Neural progenitor cell (in vitro differentiated cells): ENCODE data around the gene GHRHR. TPM values are rescaled to one million over a fixed set of nuclear protein-coding genes. Genes with fewer than 3 reads are reported as not detected.

Experiments
- DNase-seq: peaks from one replicate; pipeline ENCODE4 v3.0.0-alpha.2; 2016; ENCODE audit warnings: low spot score
- H2AFZ ChIP-seq: fragments of 200-600 bp; sonication (generic); replicated peaks from 2 replicates; pipeline ENCODE4 v1.6.1; 2016; ENCODE audit warnings: antibody characterized with exemption
- H3F3A ChIP-seq: fragments of 200-600 bp; sonication (generic); 2 replicates; pipeline ENCODE4 v1.6.1; 2016; ENCODE audit warnings: antibody characterized with exemption, low read depth
- H3K27ac ChIP-seq: fragments of 200-600 bp; sonication (generic); 2 replicates; pipeline ENCODE4 v1.5.1; 2016; ENCODE audit warnings: mild to moderate bottlenecking
- H3K27me3 ChIP-seq: fragments of 200-600 bp; sonication (generic); 2 replicates; pipeline ENCODE4 v1.6.1; 2016; ENCODE audit warnings: mild to moderate bottlenecking, moderate library complexity
- H3K36me3 ChIP-seq: fragments of 200-600 bp; sonication (generic); 2 replicates; pipeline ENCODE4 v1.5.1; 2016
- H3K4me1 ChIP-seq: fragments of 200-600 bp; sonication (generic); 2 replicates; pipeline ENCODE4 v1.6.1; 2016; ENCODE audit warnings: mixed run types
- H3K4me2 ChIP-seq: fragments of 200-600 bp; sonication (generic); 2 replicates; pipeline ENCODE4 v1.6.1; 2016
- H3K4me3 ChIP-seq: fragments of 200-600 bp; sonication (generic); 2 replicates; pipeline ENCODE4 v1.5.1; 2016
- H3K79me2 ChIP-seq: fragments of 200-600 bp; sonication (generic); 2 replicates; pipeline ENCODE4 v1.6.1; 2016; ENCODE audit warnings: low read depth
- H3K9ac ChIP-seq: fragments of 200-600 bp; sonication (generic); 2 replicates; pipeline ENCODE4 v1.6.1; 2016
- H3K9me3 ChIP-seq: fragments of 200-600 bp; sonication (generic); 2 replicates; pipeline ENCODE4 v1.5.1; 2016; ENCODE audit warnings: low read depth
- H4K20me1 ChIP-seq: fragments of 200-600 bp; sonication (generic); 2 replicates; pipeline ENCODE4 v1.6.1; 2016; ENCODE audit warnings: low read depth
- H3K27ac Mint-ChIP-seq: 3 replicates; pipeline ENCODE4 v1.8.0; 2021; ENCODE audit warnings: mixed read lengths
- H3K27me3 Mint-ChIP-seq: 2 replicates; pipeline ENCODE4 v1.8.0; 2022; ENCODE audit warnings: low read depth, mild to moderate bottlenecking, inconsistent platforms, moderate library complexity, mixed read lengths; ENCODE audit not compliant: insufficient read depth
- H3K36me3 Mint-ChIP-seq: 3 replicates; pipeline ENCODE4 v1.8.0; 2021; ENCODE audit warnings: mixed read lengths
- H3K4me1 Mint-ChIP-seq: 3 replicates; pipeline ENCODE4 v1.8.0; 2021; ENCODE audit warnings: mixed read lengths
- H3K4me3 Mint-ChIP-seq: 3 replicates; pipeline ENCODE4 v1.8.0; 2021; ENCODE audit warnings: mild to moderate bottlenecking, moderate library complexity, mixed read lengths
- H3K9me3 Mint-ChIP-seq: 3 replicates; pipeline ENCODE4 v1.8.0; 2020; ENCODE audit warnings: mixed read lengths
- CTCF ChIP-seq: fragments of 200-600 bp; sonication (generic); IDR thresholded peaks from 2 replicates; pipeline ENCODE4 v1.5.1; 2017; ENCODE audit warnings: antibody characterized with exemption, mild to moderate bottlenecking
- EZH2 ChIP-seq: fragments of 200-600 bp; sonication (generic); IDR thresholded peaks from 2 replicates; pipeline ENCODE4 v1.6.1; 2017; ENCODE audit warnings: antibody characterized with exemption, mild to moderate bottlenecking, moderate library complexity
- EZH2phosphoT487 ChIP-seq: fragments of 200-600 bp; sonication (generic); IDR thresholded peaks from 2 replicates; pipeline ENCODE4 v1.6.1; 2017; ENCODE audit warnings: antibody characterized with exemption
- total RNA-seq: library from RNA; depleted of rRNA; stranded (reverse); fragments of >200 nt; gene quantifications from 2 replicates; pipeline ENCODE4 v1.2.3, GENCODE V29; 2015; ENCODE audit warnings: low replicate concordance

The GHRHR gene
- total RNA-seq, 1 donor from 2014 or later: not detected

GRCh38 chr7:30929686-30930085, 34.1 kb upstream of the GHRHR start:
- TF ChIP-seq CTCF (no peak), EZH2 (no peak), EZH2phosphoT487 (no peak)
- no peaks in the 10 kb centered on the region for H3K36me3 ChIP-seq
- no peak overlapping the region for H3K4me3 ChIP-seq

DNA sequence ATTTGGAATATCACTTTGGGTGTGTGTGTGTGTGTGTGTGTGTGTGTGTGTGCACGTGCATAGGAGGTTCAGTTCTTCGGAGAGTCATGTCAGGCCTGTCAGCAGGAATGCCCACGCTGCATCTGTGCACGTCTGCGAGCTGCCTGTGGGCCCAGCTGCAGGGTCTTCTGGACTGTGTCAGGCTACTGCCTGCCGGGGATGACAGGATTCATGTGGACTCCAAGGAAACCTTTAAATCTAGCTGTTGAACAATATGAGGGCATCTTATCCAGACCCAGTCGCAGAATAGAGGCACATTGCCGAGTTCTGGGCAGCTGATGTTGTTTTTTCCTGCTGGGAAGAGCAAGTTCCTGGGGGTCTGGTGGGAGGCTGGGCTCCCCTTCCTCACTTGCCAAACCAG, 33.1 kb upstream of the GHRHR start:
- Mint-ChIP-seq H3K4me1 (peaks cover 26% of the 10 kb centered on the region), H3K27me3 (peaks cover 3% of the 10 kb centered on the region), H3K36me3 (no peaks in the 10 kb centered on the region), H3K27ac (no peak overlapping the region), H3K9me3 (peaks cover 15% of the 10 kb centered on the region), H3K4me3 (no peak overlapping the region)
- H3K36me3 ChIP-seq: no peaks in the 10 kb centered on the region
- no peaks in the 10 kb centered on the region for H3F3A ChIP-seq
- no peak overlapping the region for H3K9ac ChIP-seq
- H3K27ac ChIP-seq: no peak overlapping the region
- H3K4me1 ChIP-seq: peaks cover 19% of the 10 kb centered on the region
- no peak overlapping the region for H2AFZ ChIP-seq
- no peak for DNase-seq
- TF ChIP-seq CTCF (no peak), EZH2phosphoT487 (no peak), EZH2 (no peak)
- H3K79me2 ChIP-seq: no peaks in the 10 kb centered on the region
- H3K27me3 ChIP-seq: no peaks in the 10 kb centered on the region
- H3K4me2 ChIP-seq: no peak overlapping the region
- H3K4me3 ChIP-seq: no peak overlapping the region
- H4K20me1 ChIP-seq: no peaks in the 10 kb centered on the region
- no peaks in the 10 kb centered on the region for H3K9me3 ChIP-seq

More at GRCh38 chr7:30929686-30930085, 34.1 kb upstream of the GHRHR start:
- peaks cover 26% of the 10 kb centered on the region for H3K4me1 Mint-ChIP-seq
- Histone ChIP-seq H3K4me2 (no peak overlapping the region), H4K20me1 (no peaks in the 10 kb centered on the region), H3K27ac (no peak overlapping the region), H3F3A (no peaks in the 10 kb centered on the region), H3K9me3 (no peaks in the 10 kb centered on the region), H3K79me2 (no peaks in the 10 kb centered on the region), H3K9ac (no peak overlapping the region), H3K27me3 (no peaks in the 10 kb centered on the region), H2AFZ (no peak overlapping the region), H3K4me1 (peaks cover 19% of the 10 kb centered on the region)
- H3K27me3 Mint-ChIP-seq: peaks cover 3% of the 10 kb centered on the region
- peak overlapping the region; percentile 53 for H3K27ac Mint-ChIP-seq
- peaks cover 15% of the 10 kb centered on the region for H3K9me3 Mint-ChIP-seq
- no peaks in the 10 kb centered on the region for H3K36me3 Mint-ChIP-seq
- no peak overlapping the region for H3K4me3 Mint-ChIP-seq
- no peak for DNase-seq

- no peak overlapping the region for H3K27ac Mint-ChIP-seq
- H2AFZ ChIP-seq: no peak overlapping the region
- no peaks in the 10 kb centered on the region for H3K9me3 ChIP-seq
- no peak for TF ChIP-seq CTCF
- TF ChIP-seq EZH2: no peak
- TF ChIP-seq EZH2phosphoT487: no peak
- H3K27me3 ChIP-seq: no peaks in the 10 kb centered on the region
- H3K4me3 Mint-ChIP-seq: no peak overlapping the region
- H3K36me3 ChIP-seq: no peaks in the 10 kb centered on the region
- no peak overlapping the region for H3K27ac ChIP-seq
- H3K27me3 Mint-ChIP-seq: peaks cover 5% of the 10 kb centered on the region
- no peaks in the 10 kb centered on the region for H3K36me3 Mint-ChIP-seq
- no peaks in the 10 kb centered on the region for H3K79me2 ChIP-seq
- H3K4me1 Mint-ChIP-seq: peaks cover 26% of the 10 kb centered on the region
- DNase-seq: no peak
- H3K4me1 ChIP-seq: peaks cover 19% of the 10 kb centered on the region
- no peaks in the 10 kb centered on the region for H4K20me1 ChIP-seq
- H3K9ac ChIP-seq: no peak overlapping the region
- H3K4me3 ChIP-seq: no peak overlapping the region
- H3F3A ChIP-seq: no peaks in the 10 kb centered on the region
- no peak overlapping the region for H3K4me2 ChIP-seq
- peaks cover 15% of the 10 kb centered on the region for H3K9me3 Mint-ChIP-seq
These were observed 32.4 kb upstream of the GHRHR start for GRCh38 chr7:30931161-30931928.
